Subcutaneous adipose tissue (tissue), 4 donors: ENCODE results near the gene VWA3B. TPM values are rescaled to one million over a fixed set of nuclear protein-coding genes. Genes with fewer than 3 reads are reported as not detected.

Experiments
- CTCF ChIP-seq: fragments of 450-650 bp; IDR thresholded peaks from one replicate; pipeline ENCODE4 v1.5.1; 2016; ENCODE audit warnings: low read depth, mild to moderate bottlenecking, control low read depth, antibody characterized with exemption, moderate library complexity
- total RNA-seq, 4 donors: library from RNA; depleted of rRNA; stranded (reverse); fragments of >200 nt; gene quantifications; one replicate each; pipeline ENCODE4 v1.1.0, GENCODE V29; 2016

Gene VWA3B
- total RNA-seq, 4 donors from 2014 or later: not detected

- TF ChIP-seq CTCF: no peak
Measured at GRCh38 chr2:98123286-98123685, 36.3 kb downstream of the VWA3B start.

DNA sequence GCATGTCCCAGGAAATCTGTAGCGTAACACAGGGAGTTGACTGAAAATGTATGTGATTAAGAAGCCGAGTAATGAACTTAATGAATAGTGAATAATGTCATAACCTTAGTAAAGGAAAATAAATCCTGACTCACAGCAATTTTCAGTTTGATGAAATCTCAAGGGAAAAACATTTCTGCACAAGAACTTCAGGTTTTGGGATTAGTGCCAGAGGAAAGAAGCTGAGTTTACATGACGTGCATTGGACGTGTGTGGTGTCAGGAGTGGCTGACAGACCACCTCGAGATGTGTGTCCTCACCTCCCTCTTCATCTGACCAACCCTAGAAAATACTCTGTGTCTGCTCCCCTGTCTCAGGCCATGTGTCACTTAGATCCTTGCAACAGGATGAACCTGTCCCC lies 39.1 kb downstream of the VWA3B start:
- TF ChIP-seq CTCF: no peak

- no peak for TF ChIP-seq CTCF
Measured at GRCh38 chr2:98127229-98127989, 40.4 kb downstream of the VWA3B start.

GRCh38 chr2:98128556-98129109 lies 41.7 kb downstream of the VWA3B start:
- TF ChIP-seq CTCF: no peak

DNA sequence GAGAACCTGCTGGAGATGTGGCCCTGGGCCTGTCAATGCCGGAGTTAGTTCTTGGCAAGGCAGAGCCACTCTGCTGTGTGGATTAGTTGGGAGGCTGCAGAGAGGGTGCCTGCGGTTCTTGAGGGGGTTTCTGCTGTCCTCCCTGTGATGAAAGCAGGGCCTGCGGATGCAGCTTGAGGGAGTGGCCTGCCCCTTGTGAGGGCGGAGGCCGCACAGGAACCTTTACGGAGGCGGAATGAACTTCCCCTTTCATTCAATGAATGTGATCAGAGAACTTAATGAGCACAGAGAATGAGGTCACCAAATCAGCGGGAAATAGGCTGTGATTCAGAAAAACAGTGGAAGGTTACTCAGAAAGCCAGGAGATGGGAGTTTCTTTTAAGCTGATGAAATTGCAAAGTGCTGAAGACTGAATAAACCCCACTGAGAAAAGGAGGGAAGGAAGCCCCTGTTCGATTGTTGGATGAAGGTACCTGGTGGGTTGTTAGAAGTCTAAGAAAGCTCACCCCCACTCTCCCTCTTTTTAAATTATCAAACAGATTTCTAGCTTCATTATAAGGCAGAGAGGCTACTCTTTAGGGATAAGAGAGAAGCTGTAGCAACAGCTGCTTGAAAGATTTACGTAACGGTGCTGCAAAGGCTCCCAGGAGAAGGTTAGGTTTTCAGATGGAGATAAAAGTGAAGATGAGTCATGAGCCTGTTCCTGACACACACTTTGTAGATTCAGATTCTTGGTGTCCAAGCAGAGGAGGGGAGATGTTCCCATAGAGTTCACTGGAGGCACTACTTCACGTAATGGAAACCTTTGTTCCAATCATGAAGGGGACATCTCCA lies 47.4 kb downstream of the VWA3B start:
- TF ChIP-seq CTCF: no peak

DNA sequence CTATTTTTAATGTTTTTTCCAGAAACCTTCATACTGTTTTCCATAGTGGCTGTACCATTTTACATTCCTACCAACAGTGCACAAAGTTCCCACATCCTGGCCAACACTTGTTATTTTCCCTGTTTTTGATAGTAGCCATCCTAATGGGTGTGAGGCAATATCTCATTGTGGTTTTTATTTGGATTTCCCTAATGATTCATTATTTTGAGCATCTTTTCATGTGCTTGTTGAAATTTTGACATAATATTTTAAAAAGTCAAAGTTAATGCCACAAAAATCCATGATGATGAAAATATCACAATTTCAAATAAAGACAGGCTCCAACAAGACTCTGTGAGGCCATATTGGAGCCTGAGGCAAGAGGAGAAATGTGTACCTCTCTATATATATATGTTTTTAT lies 50.2 kb downstream of the VWA3B start:
- no peak for TF ChIP-seq CTCF

- TF ChIP-seq CTCF: no peak
Measured at GRCh38 chr2:98140210-98140609, 53.2 kb downstream of the VWA3B start.
